Tibial artery (tissue), 4 donors: Measurements from ENCODE around the gene DEAF1.

Source experiments
- DNase-seq, 2 donors: peaks; one replicate each; pipeline ENCODE4 v3.0.0-alpha.2; 2019
- H3K27ac ChIP-seq, 2 donors: fragments of 200-600 bp; sonication (generic) in 1 of 2; 1 replicate in 1 of 2; 2 replicates in 1 of 2; pipeline ENCODE4 v1.5.1; 2018 to 2019; ENCODE audit warnings: mild to moderate bottlenecking in 1 of 2
- H3K27me3 ChIP-seq, 2 donors: fragments of 200-600 bp; sonication (generic) in 1 of 2; one replicate each; pipeline versions ENCODE4 v1.5.1 to v1.6.0; 2016 to 2019
- H3K36me3 ChIP-seq, 3 donors: fragments of 200-600 bp; sonication (generic) in 2 of 3; one replicate each; pipeline ENCODE4 v1.5.1; 2016 to 2019; ENCODE audit warnings: mild to moderate bottlenecking in 2 of 3
- H3K4me1 ChIP-seq, 4 donors: fragments of 200-600 bp; sonication (generic) in 2 of 4; 1 replicate in 3 of 4; 2 replicates in 1 of 4; pipeline ENCODE4 v1.5.1; 2016 to 2019
- H3K4me3 ChIP-seq, 2 donors: fragments of 200-600 bp; sonication (generic) in 1 of 2; 1 replicate in 1 of 2; 2 replicates in 1 of 2; pipeline ENCODE4 v1.5.1; 2018 to 2019; ENCODE audit warnings: mild to moderate bottlenecking in 2 of 2
- H3K9me3 ChIP-seq, 3 donors: fragments of 200-600 bp; sonication (generic) in 1 of 3; one replicate each; pipeline ENCODE4 v1.5.1; 2016 to 2019
- intact Hi-C: fragments of 100-400 bp; cut with DNase I; formaldehyde crosslinking; loops from one replicate; pipeline ENCODE4 v1.15.0; 2023; ENCODE audit warnings: low total_unique reads
- TF ChIP-seq, protein P1 (sequence below), 2 experiments: fragments of 200-600 bp in 1 of 2; fragments of 450-650 bp in 1 of 2; IDR thresholded peaks; one replicate each; pipeline ENCODE4 v1.5.1; 2017 to 2019; ENCODE audit warnings: antibody characterized with exemption in 2 of 2, mild to moderate bottlenecking in 1 of 2, moderate library complexity in 1 of 2

DEAF1 gene

DNA sequence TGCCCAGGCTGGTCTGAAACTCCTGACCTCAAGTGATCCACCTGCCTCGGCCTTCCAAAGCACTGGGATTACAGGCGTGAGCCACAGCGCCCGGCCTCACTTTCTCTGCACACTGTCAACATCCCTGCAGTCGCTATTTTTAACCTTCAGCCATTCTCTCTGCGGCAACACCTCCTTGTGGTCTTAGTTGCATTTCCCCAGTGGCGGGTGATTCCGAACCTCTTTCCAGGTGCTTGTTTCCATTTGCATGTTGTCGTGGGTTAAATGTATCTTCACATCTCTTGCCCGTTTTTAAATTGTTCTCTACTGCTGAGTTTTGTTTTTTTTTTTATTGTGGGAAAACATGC is 65.8 kb downstream of the DEAF1 start:
- intact Hi-C loops = no loop called here
- Histone ChIP-seq H3K27me3 (peaks cover 0 to 5% of the 10 kb centered on the region in 2 donors), H3K4me1 (peaks cover 0 to 7% (median 3%) of the 10 kb centered on the region in 4 donors), H3K9me3 (no peaks in the 10 kb centered on the region), H3K4me3 (no peak overlapping the region), H3K36me3 (peaks cover 0 to 11% (median 0%) of the 10 kb centered on the region in 3 donors), H3K27ac (peak overlapping the region in 1 of 2 donors; percentile 34)
- TF ChIP-seq, protein P1, sequence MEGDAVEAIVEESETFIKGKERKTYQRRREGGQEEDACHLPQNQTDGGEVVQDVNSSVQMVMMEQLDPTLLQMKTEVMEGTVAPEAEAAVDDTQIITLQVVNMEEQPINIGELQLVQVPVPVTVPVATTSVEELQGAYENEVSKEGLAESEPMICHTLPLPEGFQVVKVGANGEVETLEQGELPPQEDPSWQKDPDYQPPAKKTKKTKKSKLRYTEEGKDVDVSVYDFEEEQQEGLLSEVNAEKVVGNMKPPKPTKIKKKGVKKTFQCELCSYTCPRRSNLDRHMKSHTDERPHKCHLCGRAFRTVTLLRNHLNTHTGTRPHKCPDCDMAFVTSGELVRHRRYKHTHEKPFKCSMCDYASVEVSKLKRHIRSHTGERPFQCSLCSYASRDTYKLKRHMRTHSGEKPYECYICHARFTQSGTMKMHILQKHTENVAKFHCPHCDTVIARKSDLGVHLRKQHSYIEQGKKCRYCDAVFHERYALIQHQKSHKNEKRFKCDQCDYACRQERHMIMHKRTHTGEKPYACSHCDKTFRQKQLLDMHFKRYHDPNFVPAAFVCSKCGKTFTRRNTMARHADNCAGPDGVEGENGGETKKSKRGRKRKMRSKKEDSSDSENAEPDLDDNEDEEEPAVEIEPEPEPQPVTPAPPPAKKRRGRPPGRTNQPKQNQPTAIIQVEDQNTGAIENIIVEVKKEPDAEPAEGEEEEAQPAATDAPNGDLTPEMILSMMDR (IDR thresholded peaks at IDR 0.05) = no peak
- no peak for DNase-seq

DNA sequence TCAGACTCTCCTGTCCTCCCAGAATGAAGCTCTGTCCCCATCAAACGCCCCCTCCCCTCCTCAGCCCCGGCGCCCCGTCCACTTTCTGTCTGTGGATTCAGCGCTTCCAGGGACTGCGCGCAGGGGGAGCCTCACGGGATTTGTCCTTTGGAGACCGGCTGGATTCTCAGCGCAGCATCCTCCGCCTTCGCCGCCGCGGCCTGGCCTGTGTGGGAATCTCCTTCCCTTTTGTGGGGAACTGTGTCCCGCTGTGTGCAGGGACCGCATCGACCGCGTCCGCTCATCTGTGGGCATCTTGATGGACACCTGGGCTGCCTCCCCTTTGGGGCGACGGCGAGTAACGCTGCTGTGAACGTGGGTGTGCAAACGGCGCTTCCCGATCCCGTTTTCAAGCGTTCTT is 67.0 kb downstream of the DEAF1 start:
- Histone ChIP-seq H3K36me3 (peaks cover 0 to 17% (median 0%) of the 10 kb centered on the region in 3 donors), H3K9me3 (no peaks in the 10 kb centered on the region), H3K27ac (no peak overlapping the region), H3K4me1 (peaks cover 0 to 7% (median 3%) of the 10 kb centered on the region in 4 donors), H3K27me3 (peaks cover 0 to 5% of the 10 kb centered on the region in 2 donors), H3K4me3 (no peak overlapping the region)
- intact Hi-C loops = no loop called here
- DNase-seq = peak in 1 of 2 donors; percentile 62
- TF ChIP-seq, protein P1 (IDR thresholded peaks at IDR 0.05) = no peak

DNA sequence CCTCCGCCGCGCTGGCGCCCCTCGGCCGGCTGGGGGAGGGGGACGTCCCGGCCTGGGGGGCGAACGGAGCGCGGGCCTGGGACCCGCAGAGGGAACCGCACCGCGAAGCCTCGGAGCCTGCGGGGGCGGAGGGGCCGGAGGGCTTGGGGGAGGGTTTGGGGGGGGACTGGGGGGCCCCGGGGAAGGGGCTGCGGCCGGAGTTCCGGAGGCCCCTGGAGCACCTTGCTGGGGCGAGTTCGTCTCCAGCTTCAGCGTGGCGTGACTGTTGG is 67.8 kb downstream of the DEAF1 start:
- H3K4me3 ChIP-seq = no peak overlapping the region
- H3K36me3 ChIP-seq = peaks cover 0 to 25% (median 0%) of the 10 kb centered on the region in 3 donors
- no peak overlapping the region for H3K27ac ChIP-seq
- H3K27me3 ChIP-seq = peaks cover 0 to 5% of the 10 kb centered on the region in 2 donors
- TF ChIP-seq, protein P1 (IDR thresholded peaks at IDR 0.05) = no peak
- no peak for DNase-seq
- intact Hi-C loops = no loop called here
- no peaks in the 10 kb centered on the region for H3K9me3 ChIP-seq
- H3K4me1 ChIP-seq = peaks cover 0 to 7% (median 3%) of the 10 kb centered on the region in 4 donors

DNA sequence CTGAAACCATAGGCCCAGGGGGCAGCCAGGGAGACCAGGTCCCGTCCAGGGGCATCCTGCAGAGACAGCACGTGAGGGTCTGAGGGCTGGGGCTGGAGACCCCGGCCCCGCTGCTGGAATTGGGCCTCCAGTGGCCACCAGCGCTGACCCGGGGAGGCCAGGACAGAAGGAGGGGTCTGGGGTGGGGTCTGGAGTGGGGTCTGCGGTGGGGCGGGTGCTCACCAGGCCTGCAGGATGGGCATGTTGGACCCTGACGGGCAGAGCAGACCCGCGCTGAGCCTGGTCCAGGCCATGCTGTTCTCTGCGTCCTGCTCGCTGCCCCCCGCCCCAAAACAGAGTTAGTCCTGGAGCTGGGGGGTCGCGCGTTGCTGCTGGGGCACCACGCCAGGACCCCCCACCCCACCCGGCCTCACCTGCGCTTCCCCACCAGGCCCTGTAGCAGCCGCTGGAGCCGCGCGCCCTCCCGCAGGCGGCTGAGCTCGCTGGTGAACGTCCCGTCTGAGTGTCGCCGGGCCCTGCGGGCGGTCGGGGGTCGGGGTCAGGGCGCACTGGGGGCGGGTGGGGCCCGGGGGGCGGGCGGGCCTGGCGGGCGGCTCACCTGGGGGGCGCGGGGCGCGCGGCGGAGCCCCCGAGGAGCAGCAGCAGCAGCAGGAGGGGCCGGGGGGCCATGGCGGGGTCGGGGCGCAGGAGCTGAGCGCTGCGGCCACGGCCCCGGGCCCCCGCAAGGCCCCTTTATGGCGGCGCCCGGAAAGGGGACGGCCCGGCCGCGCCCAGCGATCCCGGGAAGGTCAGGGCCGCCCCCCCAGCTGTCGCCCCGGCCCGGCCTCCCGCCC is 68.3 kb downstream of the DEAF1 start, which contains the start of gene SCT:
TSS of gene SCT (minus strand) at position 707 of the 833 bp plus-strand sequence. CDS start at position 669, 38 bp downstream.
- TF ChIP-seq, protein P1 (IDR thresholded peaks at IDR 0.05) = no peak
- peaks cover 0 to 7% (median 3%) of the 10 kb centered on the region in 4 donors for H3K4me1 ChIP-seq
- H3K27ac ChIP-seq = no peak within 1 kb of the TSS
- DNase-seq = peak in 1 of 2 donors; percentile 64
- intact Hi-C loops = no loop called here
- peaks cover 0 to 5% of the 10 kb centered on the region in 2 donors for H3K27me3 ChIP-seq
- no peaks in the 10 kb centered on the region for H3K9me3 ChIP-seq
- peaks cover 0 to 31% (median 0%) of the 10 kb centered on the region in 3 donors for H3K36me3 ChIP-seq
- no peak within 1 kb of the TSS for H3K4me3 ChIP-seq

DNA sequence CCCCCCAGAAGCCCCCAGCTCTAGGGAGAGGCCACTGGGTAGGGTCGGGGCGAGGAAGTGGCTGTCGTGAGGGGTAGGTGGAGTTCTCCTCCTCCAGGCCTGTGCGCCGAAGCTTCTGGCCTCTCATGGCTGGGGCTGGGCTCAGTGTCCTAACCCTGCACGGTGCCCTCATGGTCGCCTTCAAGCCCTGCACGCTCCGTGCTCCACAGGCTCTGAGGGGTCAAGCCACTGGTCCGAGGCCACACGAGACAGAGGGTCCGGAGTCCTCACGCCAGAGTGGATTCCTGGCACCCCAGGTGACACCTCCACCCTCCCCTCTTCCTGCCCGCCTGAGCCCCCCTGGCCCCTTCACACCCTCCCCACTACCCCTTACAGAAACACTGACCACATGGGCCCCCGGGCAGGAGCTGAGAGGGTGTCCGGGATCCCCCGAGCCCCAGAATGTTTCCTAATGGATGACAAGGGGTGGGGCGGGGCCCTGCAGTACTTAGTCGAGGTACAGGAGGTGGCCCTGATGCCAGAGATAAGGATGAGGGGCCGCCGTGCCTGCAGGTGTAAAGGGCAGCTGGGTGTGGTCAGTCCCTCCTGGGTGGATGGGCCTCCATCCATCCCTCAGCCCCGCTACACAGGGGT is 69.3 kb downstream of the DEAF1 start:
- peak in 1 of 2 donors; percentile 65 for DNase-seq
- Histone ChIP-seq H3K27ac (no peak overlapping the region), H3K36me3 (peaks cover 0 to 35% (median 0%) of the 10 kb centered on the region in 3 donors), H3K9me3 (no peaks in the 10 kb centered on the region), H3K4me3 (no peak overlapping the region), H3K27me3 (peaks cover 0 to 5% of the 10 kb centered on the region in 2 donors), H3K4me1 (peaks cover 0 to 7% (median 3%) of the 10 kb centered on the region in 4 donors)
- TF ChIP-seq, protein P1 (IDR thresholded peaks at IDR 0.05) = no peak
- intact Hi-C loops = no loop called here
